H1 (cell line): ENCODE measurements around the gene AIMP1.

Experiments
- EP300 ChIP-seq, 2 experiments: IDR thresholded peaks; 1 replicate in 1 of 2; 2 replicates in 1 of 2; pipeline ENCODE4 v1.6.1; 2011 to 2012; ENCODE audit warnings: low read depth in 2 of 2, low read length in 2 of 2, mild to moderate bottlenecking in 2 of 2, borderline replicate concordance in 1 of 2, inconsistent platforms in 1 of 2, moderate library complexity in 1 of 2
- GABPA ChIP-seq: IDR thresholded peaks from 2 replicates; pipeline ENCODE4 v1.6.1; 2011; ENCODE audit warnings: mild to moderate bottlenecking, low read length, moderate library complexity, borderline replicate concordance; ENCODE audit not compliant: insufficient read depth
- GTF2F1 ChIP-seq: IDR thresholded peaks from 2 replicates; pipeline ENCODE4 v1.6.1; 2012; ENCODE audit warnings: low read depth, low read length, improper control_type of control experiment, borderline replicate concordance
- NRF1 ChIP-seq: IDR thresholded peaks from 2 replicates; pipeline ENCODE4 v1.6.1; 2011; ENCODE audit warnings: mild to moderate bottlenecking, low read depth, low read length, improper control_type of control experiment
- POLR2A ChIP-seq, 2 experiments: IDR thresholded peaks; 1 replicate in 1 of 2; 2 replicates in 1 of 2; pipeline ENCODE4 v1.6.1; 2011; ENCODE audit warnings: low read depth in 2 of 2, low read length in 2 of 2, mild to moderate bottlenecking in 2 of 2; ENCODE audit errors: control extremely low read depth in 1 of 2
- POU5F1 ChIP-seq: IDR thresholded peaks from 2 replicates; pipeline ENCODE4 v1.6.1; 2011; ENCODE audit warnings: low read depth, mild to moderate bottlenecking, low read length, moderate library complexity
- RAD21 ChIP-seq, 2 experiments: IDR thresholded peaks in 1 of 2; conservative IDR thresholded peaks in 1 of 2; 2 replicates each; pipeline ENCODE4 v1.6.1; 2011; ENCODE audit warnings: low read depth in 2 of 2, low read length in 2 of 2, improper control_type of control experiment in 1 of 2, inconsistent platforms in 1 of 2, mild to moderate bottlenecking in 1 of 2, moderate library complexity in 1 of 2
- RFX5 ChIP-seq: IDR thresholded peaks from 2 replicates; pipeline ENCODE4 v1.6.1; 2011; ENCODE audit warnings: low read depth, low read length, improper control_type of control experiment, borderline replicate concordance
- TAF7 ChIP-seq: optimal IDR thresholded peaks from 2 replicates; pipeline ENCODE3; 2011; ENCODE audit warnings: low read depth, mild to moderate bottlenecking, inconsistent platforms, low read length, moderate library complexity, borderline replicate concordance
- TF ChIP-seq, protein P1 (sequence below), 3 experiments: IDR thresholded peaks; 1 replicate in 2 of 3; 2 replicates in 1 of 3; pipeline versions ENCODE4 v1.5.1 to v1.6.1; 2011; ENCODE audit warnings: low read length in 3 of 3, mild to moderate bottlenecking in 3 of 3, inconsistent platforms in 2 of 3, low read depth in 1 of 3, moderate library complexity in 1 of 3; ENCODE audit not compliant: insufficient read depth in 1 of 3; ENCODE audit errors: control extremely low read depth in 1 of 3
- TF ChIP-seq, protein P2 (sequence below): fragments of 300-600 bp; sonication (generic); IDR thresholded peaks from 2 replicates; pipeline ENCODE4 v1.7.1; 2012; ENCODE audit warnings: low read length, moderate library complexity, mild to moderate bottlenecking, inconsistent platforms; ENCODE audit not compliant: insufficient replicate concordance

GRCh38 chr4:106318511-106318910, 2.2 kb downstream of the AIMP1 start:
- TF ChIP-seq, protein P1, sequence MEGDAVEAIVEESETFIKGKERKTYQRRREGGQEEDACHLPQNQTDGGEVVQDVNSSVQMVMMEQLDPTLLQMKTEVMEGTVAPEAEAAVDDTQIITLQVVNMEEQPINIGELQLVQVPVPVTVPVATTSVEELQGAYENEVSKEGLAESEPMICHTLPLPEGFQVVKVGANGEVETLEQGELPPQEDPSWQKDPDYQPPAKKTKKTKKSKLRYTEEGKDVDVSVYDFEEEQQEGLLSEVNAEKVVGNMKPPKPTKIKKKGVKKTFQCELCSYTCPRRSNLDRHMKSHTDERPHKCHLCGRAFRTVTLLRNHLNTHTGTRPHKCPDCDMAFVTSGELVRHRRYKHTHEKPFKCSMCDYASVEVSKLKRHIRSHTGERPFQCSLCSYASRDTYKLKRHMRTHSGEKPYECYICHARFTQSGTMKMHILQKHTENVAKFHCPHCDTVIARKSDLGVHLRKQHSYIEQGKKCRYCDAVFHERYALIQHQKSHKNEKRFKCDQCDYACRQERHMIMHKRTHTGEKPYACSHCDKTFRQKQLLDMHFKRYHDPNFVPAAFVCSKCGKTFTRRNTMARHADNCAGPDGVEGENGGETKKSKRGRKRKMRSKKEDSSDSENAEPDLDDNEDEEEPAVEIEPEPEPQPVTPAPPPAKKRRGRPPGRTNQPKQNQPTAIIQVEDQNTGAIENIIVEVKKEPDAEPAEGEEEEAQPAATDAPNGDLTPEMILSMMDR (IDR thresholded peaks at IDR 0.05; ENCODE audit: control extremely low read depth in 1 of 3, insufficient read depth in 1 of 3, low read depth in 1 of 3, low read length in 3 of 3), result no peak
- TF ChIP-seq POLR2A (IDR thresholded peaks at IDR 0.05; ENCODE audit: control extremely low read depth in 1 of 2, low read depth in 2 of 2, low read length in 2 of 2) (no peak), GTF2F1 (no peak), EP300 (IDR thresholded peaks at IDR 0.05; ENCODE audit: borderline replicate concordance in 1 of 2, low read depth in 2 of 2, low read length in 2 of 2) (no peak), NRF1 (no peak), RFX5 (no peak), RAD21 (IDR thresholded peaks at IDR 0.05 in 1 of 2, conservative IDR thresholded peaks at IDR 0.05 in 1 of 2; ENCODE audit: low read depth in 2 of 2, low read length in 2 of 2) (no peak), GABPA (no peak), POU5F1 (no peak), TAF7 (no peak)
- TF ChIP-seq, protein P2, sequence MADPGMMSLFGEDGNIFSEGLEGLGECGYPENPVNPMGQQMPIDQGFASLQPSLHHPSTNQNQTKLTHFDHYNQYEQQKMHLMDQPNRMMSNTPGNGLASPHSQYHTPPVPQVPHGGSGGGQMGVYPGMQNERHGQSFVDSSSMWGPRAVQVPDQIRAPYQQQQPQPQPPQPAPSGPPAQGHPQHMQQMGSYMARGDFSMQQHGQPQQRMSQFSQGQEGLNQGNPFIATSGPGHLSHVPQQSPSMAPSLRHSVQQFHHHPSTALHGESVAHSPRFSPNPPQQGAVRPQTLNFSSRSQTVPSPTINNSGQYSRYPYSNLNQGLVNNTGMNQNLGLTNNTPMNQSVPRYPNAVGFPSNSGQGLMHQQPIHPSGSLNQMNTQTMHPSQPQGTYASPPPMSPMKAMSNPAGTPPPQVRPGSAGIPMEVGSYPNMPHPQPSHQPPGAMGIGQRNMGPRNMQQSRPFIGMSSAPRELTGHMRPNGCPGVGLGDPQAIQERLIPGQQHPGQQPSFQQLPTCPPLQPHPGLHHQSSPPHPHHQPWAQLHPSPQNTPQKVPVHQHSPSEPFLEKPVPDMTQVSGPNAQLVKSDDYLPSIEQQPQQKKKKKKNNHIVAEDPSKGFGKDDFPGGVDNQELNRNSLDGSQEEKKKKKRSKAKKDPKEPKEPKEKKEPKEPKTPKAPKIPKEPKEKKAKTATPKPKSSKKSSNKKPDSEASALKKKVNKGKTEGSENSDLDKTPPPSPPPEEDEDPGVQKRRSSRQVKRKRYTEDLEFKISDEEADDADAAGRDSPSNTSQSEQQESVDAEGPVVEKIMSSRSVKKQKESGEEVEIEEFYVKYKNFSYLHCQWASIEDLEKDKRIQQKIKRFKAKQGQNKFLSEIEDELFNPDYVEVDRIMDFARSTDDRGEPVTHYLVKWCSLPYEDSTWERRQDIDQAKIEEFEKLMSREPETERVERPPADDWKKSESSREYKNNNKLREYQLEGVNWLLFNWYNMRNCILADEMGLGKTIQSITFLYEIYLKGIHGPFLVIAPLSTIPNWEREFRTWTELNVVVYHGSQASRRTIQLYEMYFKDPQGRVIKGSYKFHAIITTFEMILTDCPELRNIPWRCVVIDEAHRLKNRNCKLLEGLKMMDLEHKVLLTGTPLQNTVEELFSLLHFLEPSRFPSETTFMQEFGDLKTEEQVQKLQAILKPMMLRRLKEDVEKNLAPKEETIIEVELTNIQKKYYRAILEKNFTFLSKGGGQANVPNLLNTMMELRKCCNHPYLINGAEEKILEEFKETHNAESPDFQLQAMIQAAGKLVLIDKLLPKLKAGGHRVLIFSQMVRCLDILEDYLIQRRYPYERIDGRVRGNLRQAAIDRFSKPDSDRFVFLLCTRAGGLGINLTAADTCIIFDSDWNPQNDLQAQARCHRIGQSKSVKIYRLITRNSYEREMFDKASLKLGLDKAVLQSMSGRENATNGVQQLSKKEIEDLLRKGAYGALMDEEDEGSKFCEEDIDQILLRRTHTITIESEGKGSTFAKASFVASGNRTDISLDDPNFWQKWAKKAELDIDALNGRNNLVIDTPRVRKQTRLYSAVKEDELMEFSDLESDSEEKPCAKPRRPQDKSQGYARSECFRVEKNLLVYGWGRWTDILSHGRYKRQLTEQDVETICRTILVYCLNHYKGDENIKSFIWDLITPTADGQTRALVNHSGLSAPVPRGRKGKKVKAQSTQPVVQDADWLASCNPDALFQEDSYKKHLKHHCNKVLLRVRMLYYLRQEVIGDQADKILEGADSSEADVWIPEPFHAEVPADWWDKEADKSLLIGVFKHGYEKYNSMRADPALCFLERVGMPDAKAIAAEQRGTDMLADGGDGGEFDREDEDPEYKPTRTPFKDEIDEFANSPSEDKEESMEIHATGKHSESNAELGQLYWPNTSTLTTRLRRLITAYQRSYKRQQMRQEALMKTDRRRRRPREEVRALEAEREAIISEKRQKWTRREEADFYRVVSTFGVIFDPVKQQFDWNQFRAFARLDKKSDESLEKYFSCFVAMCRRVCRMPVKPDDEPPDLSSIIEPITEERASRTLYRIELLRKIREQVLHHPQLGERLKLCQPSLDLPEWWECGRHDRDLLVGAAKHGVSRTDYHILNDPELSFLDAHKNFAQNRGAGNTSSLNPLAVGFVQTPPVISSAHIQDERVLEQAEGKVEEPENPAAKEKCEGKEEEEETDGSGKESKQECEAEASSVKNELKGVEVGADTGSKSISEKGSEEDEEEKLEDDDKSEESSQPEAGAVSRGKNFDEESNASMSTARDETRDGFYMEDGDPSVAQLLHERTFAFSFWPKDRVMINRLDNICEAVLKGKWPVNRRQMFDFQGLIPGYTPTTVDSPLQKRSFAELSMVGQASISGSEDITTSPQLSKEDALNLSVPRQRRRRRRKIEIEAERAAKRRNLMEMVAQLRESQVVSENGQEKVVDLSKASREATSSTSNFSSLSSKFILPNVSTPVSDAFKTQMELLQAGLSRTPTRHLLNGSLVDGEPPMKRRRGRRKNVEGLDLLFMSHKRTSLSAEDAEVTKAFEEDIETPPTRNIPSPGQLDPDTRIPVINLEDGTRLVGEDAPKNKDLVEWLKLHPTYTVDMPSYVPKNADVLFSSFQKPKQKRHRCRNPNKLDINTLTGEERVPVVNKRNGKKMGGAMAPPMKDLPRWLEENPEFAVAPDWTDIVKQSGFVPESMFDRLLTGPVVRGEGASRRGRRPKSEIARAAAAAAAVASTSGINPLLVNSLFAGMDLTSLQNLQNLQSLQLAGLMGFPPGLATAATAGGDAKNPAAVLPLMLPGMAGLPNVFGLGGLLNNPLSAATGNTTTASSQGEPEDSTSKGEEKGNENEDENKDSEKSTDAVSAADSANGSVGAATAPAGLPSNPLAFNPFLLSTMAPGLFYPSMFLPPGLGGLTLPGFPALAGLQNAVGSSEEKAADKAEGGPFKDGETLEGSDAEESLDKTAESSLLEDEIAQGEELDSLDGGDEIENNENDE, result no peak
